Adrenal gland (tissue), 12 donors: ENCODE results near the gene MLH3. TPM values are rescaled to one million over a fixed set of nuclear protein-coding genes. Genes with fewer than 3 reads are reported as not detected.

Experiments
- DNase-seq, 7 donors: peaks; one replicate each; pipeline ENCODE4 v3.0.0-alpha.2; 2019 to 2020
- H3K27ac ChIP-seq, 5 donors: fragments of 200-600 bp; sonication (generic) in 4 of 5; 1 replicate in 3 of 5; 2 replicates in 2 of 5; pipeline versions ENCODE4 v1.5.1 to v1.8.0; 2016 to 2020; ENCODE audit warnings: mild to moderate bottlenecking in 1 of 5
- H3K27me3 ChIP-seq: fragments of 200-600 bp; 2 replicates; pipeline ENCODE4 v1.8.0; 2021
- H3K36me3 ChIP-seq, 2 donors: fragments of 200-600 bp; replicated peaks in 1 of 2; 1 replicate in 1 of 2; 2 replicates in 1 of 2; pipeline versions ENCODE4 v1.5.1 to v1.8.0; 2018 to 2022
- H3K4me1 ChIP-seq, 2 donors: fragments of 200-600 bp; replicated peaks in 1 of 2; 1 replicate in 1 of 2; 2 replicates in 1 of 2; pipeline versions ENCODE4 v1.5.1 to v1.8.0; 2018 to 2021
- H3K4me3 ChIP-seq, 4 donors: fragments of 200-600 bp; sonication (generic) in 3 of 4; one replicate each; pipeline ENCODE4 v1.5.1; 2016 to 2018
- H3K9me3 ChIP-seq, 3 donors: fragments of 200-600 bp; sonication (generic) in 1 of 3; replicated peaks in 1 of 3; 1 replicate in 2 of 3; 2 replicates in 1 of 3; pipeline versions ENCODE4 v1.5.1 to v1.8.0; 2016 to 2021
- POLR2A ChIP-seq, 2 donors: fragments of 450-650 bp; IDR thresholded peaks; one replicate each; pipeline ENCODE4 v1.6.1; 2017; ENCODE audit warnings: antibody characterized with exemption in 2 of 2, mild to moderate bottlenecking in 2 of 2, moderate library complexity in 1 of 2
- WGBS, 4 donors: extraction: QIAGEN DNeasy Blood & Tissue Kit in 2 of 4; methylation state at CpG; one replicate each; pipeline versions ENCODE4 v1.1.5 to v1.1.7; 2013 to 2017; 5-methylcytosine and 5-hydroxymethylcytosine counted together
- intact Hi-C, 2 donors: fragments of 100-400 bp; cut with DNase I; formaldehyde crosslinking; loops; one replicate each; pipeline versions ENCODE4 v1.14.1 to v1.15.0; 2022 to 2023
- polyA plus RNA-seq, 3 donors: library from polyadenylated mRNA; stranded (reverse); fragments of 200-250 nt in 2 of 3; fragments of 350-450 nt in 1 of 3; fragmentation: Illumina TruSeq in 1 of 3; extraction: RNeasy Lipid Tissue Mini Kit (QIAGEN cat#74804) in 1 of 3; gene quantifications; one replicate each; pipeline ENCODE4 v1.2.3, GENCODE V29; 2013 to 2014
- total RNA-seq, 9 donors: library from RNA; depleted of rRNA in 4 of 9; stranded (reverse); fragments of >200 nt in 4 of 9; fragments of 120-200 nt in 1 of 9; fragmentation: NEBNext Ultra II Directional in 1 of 9; extraction: Animal tissue kit (Norgen Biotek cat#: 25700) in 1 of 9; gene quantifications; one replicate each; pipeline versions ENCODE4 v1.1.0 to v1.2.4, GENCODE V29; 2013 to 2023
- TF ChIP-seq, protein P1 (sequence below), 6 experiments: fragments of 450-650 bp in 4 of 6; fragments of 200-600 bp in 2 of 6; sonication (generic) in 1 of 6; IDR thresholded peaks; 1 replicate in 5 of 6; 2 replicates in 1 of 6; pipeline versions ENCODE4 v1.5.1 to v1.8.0; 2016 to 2021; ENCODE audit warnings: antibody characterized with exemption in 6 of 6, mild to moderate bottlenecking in 2 of 6, moderate library complexity in 1 of 6
- donor health status: healthy with polysubstance abuse.
- donor health status: Bipolar disorder and iron deficiency.
- donor health status: DM: yes; HTN: yes; CAD: no.
- donor health status: DM: no; HTN: no; CAD: no.
- donor health status: DM: no; HTN: no; CAD: no.
- donor health status: DM: yes; HTN: yes; CAD: no.

The MLH3 gene
- total and polyA plus RNA-seq, 12 donors: 22.2 to 51.4 (median 32.2) TPM

DNA sequence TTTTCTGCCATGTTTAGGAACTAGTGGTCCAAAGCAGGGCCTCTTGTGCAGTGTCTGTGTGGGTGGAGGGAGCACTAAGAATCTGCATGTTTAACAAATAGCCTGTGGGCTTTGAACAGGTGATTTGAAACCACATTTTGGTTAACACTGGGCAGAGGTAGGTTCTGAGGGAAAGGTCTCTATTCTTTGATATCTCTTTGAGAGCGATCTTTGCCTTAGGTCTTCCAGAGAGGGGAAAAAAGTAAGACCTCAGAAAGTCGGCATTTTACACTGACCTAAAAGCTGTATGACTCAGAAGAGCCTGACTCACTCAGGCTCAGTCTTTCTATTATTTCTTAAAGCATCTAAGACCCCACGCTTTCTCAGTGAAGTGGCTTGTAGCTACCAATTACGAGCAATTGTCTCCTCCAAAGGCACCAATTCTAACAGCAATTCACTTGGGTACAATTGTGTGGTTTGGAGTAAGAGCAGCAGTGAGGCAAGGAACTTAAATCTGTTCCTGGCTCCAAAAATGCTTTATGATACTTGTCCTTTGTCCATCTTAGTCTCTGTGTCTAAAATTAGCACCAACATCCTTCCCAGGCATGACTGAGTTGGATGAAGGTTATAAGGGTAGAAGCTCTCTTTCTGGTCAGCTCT lies 39.8 kb downstream of the MLH3 start:
- Histone ChIP-seq H3K4me3 (no peak overlapping the region), H3K27ac (peak overlapping the region in 4 of 5 donors; percentile 33 to 61 (median 59)), H3K27me3 (no peaks in the 10 kb centered on the region), H3K9me3 (no peaks in the 10 kb centered on the region), H3K36me3 (peaks cover 0 to 60% of the 10 kb centered on the region in 2 donors), H3K4me1 (peaks cover 32 to 46% of the 10 kb centered on the region in 2 donors)
- WGBS, 4 donors: 24 to 36% (median 31%) methylated on average over 4 of the region's 4 CpGs
- intact Hi-C loops: no loop called here
- no peak for TF ChIP-seq POLR2A (IDR thresholded peaks at IDR 0.05)
- TF ChIP-seq, protein P1, sequence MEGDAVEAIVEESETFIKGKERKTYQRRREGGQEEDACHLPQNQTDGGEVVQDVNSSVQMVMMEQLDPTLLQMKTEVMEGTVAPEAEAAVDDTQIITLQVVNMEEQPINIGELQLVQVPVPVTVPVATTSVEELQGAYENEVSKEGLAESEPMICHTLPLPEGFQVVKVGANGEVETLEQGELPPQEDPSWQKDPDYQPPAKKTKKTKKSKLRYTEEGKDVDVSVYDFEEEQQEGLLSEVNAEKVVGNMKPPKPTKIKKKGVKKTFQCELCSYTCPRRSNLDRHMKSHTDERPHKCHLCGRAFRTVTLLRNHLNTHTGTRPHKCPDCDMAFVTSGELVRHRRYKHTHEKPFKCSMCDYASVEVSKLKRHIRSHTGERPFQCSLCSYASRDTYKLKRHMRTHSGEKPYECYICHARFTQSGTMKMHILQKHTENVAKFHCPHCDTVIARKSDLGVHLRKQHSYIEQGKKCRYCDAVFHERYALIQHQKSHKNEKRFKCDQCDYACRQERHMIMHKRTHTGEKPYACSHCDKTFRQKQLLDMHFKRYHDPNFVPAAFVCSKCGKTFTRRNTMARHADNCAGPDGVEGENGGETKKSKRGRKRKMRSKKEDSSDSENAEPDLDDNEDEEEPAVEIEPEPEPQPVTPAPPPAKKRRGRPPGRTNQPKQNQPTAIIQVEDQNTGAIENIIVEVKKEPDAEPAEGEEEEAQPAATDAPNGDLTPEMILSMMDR (IDR thresholded peaks at IDR 0.05): no peak
- DNase-seq: peak in 1 of 7 donors; percentile 15

DNA sequence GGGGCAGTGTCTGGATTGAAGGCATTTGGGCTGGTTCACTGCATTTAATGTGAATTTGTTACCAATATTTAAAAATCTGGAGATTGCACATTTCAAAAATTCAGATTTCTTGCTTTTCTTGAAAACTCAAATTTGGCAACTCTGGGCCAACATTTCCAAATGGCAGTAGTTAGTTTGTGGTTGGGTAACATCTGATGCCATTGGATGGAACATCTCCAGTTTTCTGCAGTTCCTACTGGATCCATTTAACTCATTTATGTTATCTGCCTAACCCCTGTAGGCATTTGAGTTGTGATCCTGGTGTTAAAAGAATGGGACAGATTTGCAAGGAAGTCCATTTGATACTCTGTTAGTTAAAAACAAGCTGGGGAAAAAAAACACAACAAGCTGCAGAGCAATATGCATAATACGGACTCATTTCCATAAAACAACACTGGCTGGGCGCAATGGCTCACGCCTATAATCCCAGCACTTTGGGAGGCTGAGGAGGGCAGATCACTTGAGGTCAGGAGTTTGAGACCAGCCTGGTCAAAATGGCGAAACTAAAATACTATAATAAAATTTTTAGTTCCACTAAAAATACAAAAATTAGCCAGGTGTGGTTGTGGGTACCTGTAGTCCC lies 40.7 kb downstream of the MLH3 start:
- peaks cover 0 to 62% of the 10 kb centered on the region in 2 donors for H3K36me3 ChIP-seq
- DNase-seq: peak in 2 of 7 donors; percentile 13 to 24
- H3K4me1 ChIP-seq: peaks cover 32 to 45% of the 10 kb centered on the region in 2 donors
- TF ChIP-seq, protein P1 (IDR thresholded peaks at IDR 0.05): no peak
- TF ChIP-seq POLR2A (IDR thresholded peaks at IDR 0.05): no peak
- H3K27ac ChIP-seq: peak overlapping the region in 4 of 5 donors; percentile 33 to 61 (median 59)
- intact Hi-C loops: no loop called here
- 92 to 100% (median 95%) methylated on average over 4 of the region's 4 CpGs for whole genome bisulfite sequencing, 4 donors
- no peaks in the 10 kb centered on the region for H3K9me3 ChIP-seq
- no peaks in the 10 kb centered on the region for H3K27me3 ChIP-seq
- H3K4me3 ChIP-seq: no peak overlapping the region

DNA sequence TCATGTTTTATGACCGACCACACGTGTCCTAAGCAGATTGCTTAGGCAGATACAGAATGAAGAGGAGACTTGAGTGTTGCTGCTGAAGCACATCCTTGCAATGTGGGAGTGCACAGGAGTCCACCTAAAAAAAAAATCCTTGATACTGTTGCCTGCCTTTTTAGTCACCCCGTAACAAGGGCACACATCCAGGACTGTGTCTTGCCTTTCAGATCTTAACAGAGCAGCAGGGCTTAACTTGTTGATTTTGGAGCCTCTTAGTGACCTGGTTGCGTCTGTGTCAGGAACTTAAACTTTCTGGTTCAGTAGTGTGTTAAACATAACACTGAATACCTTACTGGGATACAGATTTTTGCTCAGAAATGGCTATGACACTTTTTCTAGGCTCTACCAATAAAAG lies 42.1 kb downstream of the MLH3 start:
- WGBS, 4 donors: 78 to 85% (median 84%) methylated on average over 4 of the region's 4 CpGs
- no peak overlapping the region for H3K4me3 ChIP-seq
- TF ChIP-seq POLR2A (IDR thresholded peaks at IDR 0.05): no peak
- TF ChIP-seq, protein P1 (IDR thresholded peaks at IDR 0.05): no peak
- peaks cover 0 to 58% of the 10 kb centered on the region in 2 donors for H3K36me3 ChIP-seq
- intact Hi-C loops: loop anchor here in 1 of 2 donors (10.0 kb wide), 2 partner anchors 56 to 64 kb away; partner anchors contain the start of genes ACYP1 and ZC2HC1C
- DNase-seq: no peak
- no peak overlapping the region for H3K27ac ChIP-seq
- peaks cover 28 to 49% of the 10 kb centered on the region in 2 donors for H3K4me1 ChIP-seq
- no peaks in the 10 kb centered on the region for H3K27me3 ChIP-seq
- no peaks in the 10 kb centered on the region for H3K9me3 ChIP-seq

DNA sequence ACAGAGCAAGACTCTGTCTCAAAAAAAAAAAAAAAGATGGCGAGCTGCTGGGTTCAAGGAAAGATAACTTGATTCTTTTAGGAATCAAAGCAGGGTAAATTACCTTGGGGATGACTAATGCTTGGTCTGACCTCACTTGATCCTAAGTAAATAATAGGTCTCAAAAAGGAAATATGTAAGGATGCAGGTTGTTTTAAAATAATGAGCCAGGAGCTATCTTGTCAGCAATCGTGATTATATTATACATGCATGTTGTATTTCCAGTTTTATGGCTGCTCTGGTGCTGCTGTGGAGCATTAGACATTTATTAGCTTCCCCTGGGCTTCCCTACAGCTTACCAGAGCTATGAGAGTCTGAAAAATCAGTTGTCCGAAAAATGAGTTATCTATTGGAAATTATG lies 45.9 kb downstream of the MLH3 start:
- WGBS, 4 donors: 70 to 74% (median 72%) methylated on average over 3 of the region's 3 CpGs
- no peak for DNase-seq
- H3K27me3 ChIP-seq: no peaks in the 10 kb centered on the region
- intact Hi-C loops: loop anchor here in 1 of 2 donors (10.0 kb wide), 2 partner anchors 59 to 61 kb away; partner anchors contain the start of genes ACYP1 and ZC2HC1C
- peaks cover 8 to 26% of the 10 kb centered on the region in 2 donors for H3K4me1 ChIP-seq
- peaks cover 0 to 55% of the 10 kb centered on the region in 2 donors for H3K36me3 ChIP-seq
- no peaks in the 10 kb centered on the region for H3K9me3 ChIP-seq
- H3K4me3 ChIP-seq: no peak overlapping the region
- H3K27ac ChIP-seq: no peak overlapping the region
- TF ChIP-seq, protein P1 (IDR thresholded peaks at IDR 0.05): no peak
- no peak for TF ChIP-seq POLR2A (IDR thresholded peaks at IDR 0.05)
